Stimulated activated CD8-positive, alpha-beta memory T cell treated with anti-CD3 and anti-CD28 coated beads, Interleukin-12 subunit alpha, Interleukin-12 subunit beta, amount 100 ng/mL, for 4 hours (primary cell): Measurements from ENCODE around the gene CRHR2.

ENCODE experiments used
- DNase-seq: peaks from one replicate; pipeline ENCODE4 v3.0.0-alpha.2; 2020; ENCODE audit warnings: low read depth

Gene CRHR2

DNA sequence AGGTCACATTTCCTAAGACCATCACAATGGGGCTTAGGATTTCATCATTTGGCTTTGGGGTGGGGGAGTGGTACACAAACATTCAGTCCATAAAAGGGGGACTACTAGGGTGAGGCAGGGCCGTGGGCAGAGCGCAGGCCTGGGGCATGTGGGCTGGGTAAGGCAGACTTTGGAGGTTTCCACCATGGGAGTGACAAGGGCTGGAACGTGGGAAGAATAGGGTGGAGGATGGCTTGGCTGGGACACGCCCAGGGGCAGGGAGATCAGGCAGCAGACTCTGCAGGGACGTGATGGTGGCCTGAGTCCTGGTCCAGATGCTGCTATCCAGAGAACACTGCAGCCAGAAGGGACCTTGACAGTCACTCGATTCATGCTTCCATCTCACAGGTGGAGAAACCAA is 24.7 kb upstream of the CRHR2 start:
- DNase-seq = no peak

- no peak for DNase-seq
Observed at GRCh38 chr7:30706316-30706715, 24.1 kb upstream of the CRHR2 start.

DNA sequence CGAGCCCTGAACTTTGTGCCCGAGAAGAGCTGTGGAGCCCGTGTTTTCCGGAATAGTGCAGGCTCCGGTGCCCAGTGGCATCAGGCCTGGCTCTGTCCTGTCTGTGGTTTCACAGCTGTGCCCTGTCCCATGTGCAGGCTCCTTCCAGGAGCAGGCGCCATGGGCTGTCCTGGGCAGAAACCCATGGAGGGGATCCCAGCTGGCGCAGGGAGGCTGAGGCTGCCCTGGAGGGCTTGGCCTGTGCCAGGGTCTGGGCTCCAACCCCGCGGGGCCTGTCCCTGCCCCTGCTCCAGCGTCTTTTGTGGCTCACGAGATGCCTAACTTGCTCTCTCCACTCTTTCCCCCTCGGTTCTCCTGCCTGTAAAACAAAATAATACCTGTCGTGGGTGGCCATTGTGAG is 23.3 kb upstream of the CRHR2 start:
- no peak for DNase-seq

- no peak for DNase-seq
Observed at GRCh38 chr7:30705008-30705407, 22.8 kb upstream of the CRHR2 start.

DNA sequence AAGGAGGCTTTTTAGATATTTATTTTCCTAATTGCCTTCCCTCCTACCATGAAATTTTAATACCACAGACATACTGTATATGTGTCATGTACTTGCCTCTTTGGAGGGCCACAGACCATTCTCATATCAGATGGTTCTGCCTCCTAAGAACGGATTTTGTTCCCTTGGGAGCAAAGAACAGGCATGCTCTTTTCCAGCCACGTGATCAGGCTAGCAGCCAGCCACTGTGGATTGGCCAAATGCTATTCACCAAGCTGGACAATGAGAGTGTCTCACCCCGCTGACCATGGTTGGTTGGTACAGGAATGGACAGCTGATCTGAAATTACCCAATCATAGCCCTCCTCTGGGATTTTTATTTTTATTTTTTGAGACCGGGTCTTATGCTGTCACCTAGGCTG is 21.5 kb upstream of the CRHR2 start:
- no peak for DNase-seq

DNA sequence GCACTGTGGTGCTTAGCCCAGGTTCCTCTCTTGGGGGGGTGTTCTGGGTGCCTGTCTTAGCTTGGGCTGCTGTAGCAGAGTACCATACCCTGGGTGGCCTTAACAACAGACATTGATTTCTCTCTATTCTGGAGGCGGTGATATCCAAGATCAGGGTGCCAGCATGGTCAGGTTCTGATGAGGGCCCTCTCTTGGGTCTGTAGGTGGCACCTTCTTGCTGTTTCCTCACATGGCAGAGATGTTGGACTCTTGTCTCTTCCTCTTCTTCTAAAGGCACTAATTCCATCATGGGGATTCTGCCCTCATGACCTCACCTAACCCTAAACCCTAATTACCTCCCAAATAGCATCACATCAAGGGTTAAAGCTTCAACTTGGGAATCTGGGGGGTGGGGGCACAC is 19.9 kb upstream of the CRHR2 start:
- no peak for DNase-seq

GRCh38 chr7:30700941-30701340 is 18.7 kb upstream of the CRHR2 start:
- DNase-seq = no peak

DNA sequence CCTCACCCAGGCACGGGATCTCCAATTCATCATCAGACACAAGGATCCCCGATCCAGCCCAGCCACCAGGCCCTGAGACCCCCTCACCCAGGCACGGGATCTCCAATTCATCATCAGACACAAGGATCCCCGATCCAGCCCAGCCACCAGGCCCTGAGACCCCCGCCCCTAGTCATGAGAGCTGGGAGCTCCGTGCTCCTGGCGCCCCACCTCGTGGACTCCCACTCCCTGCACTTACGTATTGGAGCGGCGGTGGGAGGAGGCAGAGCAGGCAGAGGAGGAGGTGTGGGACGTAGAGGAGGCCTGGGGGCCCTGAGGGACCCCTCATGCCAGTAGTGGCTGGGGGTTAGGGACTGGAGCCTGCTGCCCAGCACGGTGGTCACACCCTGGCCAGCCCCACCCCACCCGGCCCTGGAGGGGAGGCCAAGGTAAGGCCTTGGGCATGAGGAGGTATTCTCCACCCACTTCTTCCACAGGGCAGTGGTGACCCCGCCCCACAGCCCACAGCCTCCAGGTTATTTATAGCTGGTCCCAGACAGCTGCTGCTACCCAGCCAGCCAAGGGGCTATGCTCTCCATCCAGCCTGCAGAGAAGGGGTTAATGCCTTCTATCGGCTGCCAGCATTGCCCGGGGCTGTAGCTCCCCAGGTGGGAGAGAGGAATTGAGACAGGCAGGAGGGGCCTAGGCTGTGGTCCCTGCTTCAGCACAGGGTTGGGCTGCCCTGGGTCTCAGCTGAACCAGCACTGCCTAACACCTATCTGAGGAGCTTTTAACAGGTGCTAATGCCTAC is 17.6 kb upstream of the CRHR2 start:
- DNase-seq = no peak

DNA sequence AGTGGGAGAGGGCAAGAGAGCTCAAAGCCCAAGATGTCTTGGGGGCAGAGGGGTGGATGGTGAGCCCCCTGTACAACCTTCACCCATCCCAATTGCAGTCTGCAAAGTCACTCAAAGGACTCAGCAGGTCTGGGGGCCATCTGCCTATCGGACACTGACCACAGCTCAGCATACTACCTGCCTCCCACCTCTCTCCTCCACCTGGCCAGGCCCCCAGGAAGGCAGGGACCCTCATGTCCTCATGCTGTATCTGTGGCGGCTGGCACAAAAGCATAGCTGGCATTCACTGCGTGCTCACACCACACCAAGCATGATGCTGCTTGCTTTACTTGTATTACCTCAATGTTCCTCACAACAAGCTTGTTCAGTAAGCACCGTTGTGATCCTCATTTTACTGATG is 16.2 kb upstream of the CRHR2 start:
- DNase-seq = no peak

GRCh38 chr7:30697719-30698460 is 15.6 kb upstream of the CRHR2 start:
- DNase-seq = no peak

DNA sequence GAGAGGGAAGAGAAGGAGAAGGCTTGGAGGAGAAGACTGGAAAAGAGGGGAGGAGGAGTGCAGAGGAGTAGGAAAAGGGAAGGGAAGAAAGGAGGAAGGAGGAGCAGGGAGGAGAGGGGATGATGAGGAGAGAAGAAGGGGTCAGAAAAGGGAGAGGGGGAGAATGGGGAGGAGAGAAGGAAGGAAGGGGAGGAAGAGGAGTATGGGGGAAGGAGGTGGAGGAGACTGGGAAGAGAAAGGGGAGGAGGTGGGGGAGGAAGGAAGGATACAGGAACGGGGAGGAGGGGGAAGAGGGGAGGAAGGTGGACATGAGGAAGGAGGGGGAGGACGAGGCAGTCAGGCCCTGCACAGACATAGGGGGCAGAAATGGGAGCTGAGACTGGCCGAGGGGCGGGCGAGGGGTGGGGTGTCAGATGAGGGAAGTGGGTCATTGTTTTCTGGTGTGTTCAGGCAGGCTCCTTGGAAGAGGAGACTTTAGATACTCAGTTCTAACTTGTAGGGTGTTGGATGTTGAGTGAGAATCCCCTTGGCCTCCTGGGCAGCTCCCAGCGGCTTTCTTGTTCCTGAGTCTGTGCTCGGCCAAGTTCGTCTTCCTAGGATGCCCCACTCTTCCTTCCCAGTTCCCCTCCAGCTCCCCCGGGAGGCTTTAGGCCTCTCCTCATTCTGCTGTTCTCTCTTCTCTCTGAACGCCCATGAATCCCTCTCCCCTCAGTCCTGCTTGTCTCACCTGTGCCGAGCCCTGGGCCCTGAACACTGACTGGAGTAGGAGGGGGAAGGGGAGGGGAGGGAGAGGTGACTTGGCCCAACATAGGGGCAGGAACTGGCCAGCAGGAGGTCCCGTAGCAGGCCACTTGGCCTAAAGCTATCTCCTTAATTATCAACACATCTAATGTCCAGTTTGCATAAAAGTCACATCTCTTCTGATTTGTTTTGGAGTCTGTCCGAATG is 12.8 kb upstream of the CRHR2 start:
- DNase-seq = no peak

DNA sequence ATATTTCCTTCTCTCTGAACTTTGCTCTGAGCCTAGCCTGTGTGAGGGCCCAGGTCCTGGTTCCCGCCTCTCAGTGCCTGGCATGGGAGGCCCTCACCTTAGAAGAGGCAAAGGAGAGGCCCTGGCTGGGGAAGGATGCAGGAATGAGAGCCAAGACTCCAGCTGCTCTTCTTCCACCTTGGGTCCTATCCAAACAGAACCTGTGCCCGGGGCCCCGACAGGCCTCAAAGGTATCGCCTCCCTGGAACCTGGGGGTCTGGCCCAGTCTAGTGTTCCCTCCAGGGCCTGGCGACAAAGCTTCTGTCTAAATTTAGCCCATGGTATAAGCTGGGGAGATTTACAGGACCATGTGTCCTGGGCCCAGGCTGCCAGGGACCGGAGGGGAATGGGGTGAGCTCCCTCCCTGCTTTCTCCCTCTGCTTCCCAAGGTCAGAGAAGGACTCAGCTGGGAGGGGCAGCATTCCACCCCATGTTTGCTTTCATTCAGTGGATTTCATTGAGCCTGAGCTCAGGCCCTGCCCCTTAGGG is 12.0 kb upstream of the CRHR2 start:
- DNase-seq = no peak

- DNase-seq = no peak
Observed at GRCh38 chr7:30692882-30693281, 10.6 kb upstream of the CRHR2 start.

GRCh38 chr7:30692438-30692837 is 10.2 kb upstream of the CRHR2 start:
- DNase-seq = no peak

DNA sequence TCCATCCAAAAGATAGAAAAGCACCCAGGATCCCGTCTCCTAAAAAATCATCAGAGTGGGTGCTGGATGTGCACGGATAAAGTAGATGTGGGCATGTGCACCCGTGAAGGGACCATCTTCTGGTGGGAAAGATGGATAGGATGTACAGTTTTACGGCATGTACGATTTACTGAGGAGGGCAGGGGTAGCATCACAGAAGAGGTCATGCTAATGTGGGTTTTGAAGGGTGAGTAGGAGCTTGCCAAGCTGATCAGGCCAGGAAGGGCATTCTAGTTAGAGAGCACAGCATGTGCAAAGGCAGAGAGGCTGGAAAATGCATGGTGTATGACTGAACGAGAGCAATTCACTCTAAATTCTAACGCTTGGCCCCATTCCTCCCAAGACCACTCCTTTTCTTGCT is 7.8 kb upstream of the CRHR2 start:
- no peak for DNase-seq

GRCh38 chr7:30688718-30689221 is 6.5 kb upstream of the CRHR2 start:
- DNase-seq = no peak

- no peak for DNase-seq
Observed at GRCh38 chr7:30687604-30688003, 5.3 kb upstream of the CRHR2 start.

- DNase-seq = no peak
Observed at GRCh38 chr7:30684351-30684750, 2.1 kb upstream of the CRHR2 start.

- DNase-seq = no peak
Observed at GRCh38 chr7:30683816-30684215, 1.6 kb upstream of the CRHR2 start.

DNA sequence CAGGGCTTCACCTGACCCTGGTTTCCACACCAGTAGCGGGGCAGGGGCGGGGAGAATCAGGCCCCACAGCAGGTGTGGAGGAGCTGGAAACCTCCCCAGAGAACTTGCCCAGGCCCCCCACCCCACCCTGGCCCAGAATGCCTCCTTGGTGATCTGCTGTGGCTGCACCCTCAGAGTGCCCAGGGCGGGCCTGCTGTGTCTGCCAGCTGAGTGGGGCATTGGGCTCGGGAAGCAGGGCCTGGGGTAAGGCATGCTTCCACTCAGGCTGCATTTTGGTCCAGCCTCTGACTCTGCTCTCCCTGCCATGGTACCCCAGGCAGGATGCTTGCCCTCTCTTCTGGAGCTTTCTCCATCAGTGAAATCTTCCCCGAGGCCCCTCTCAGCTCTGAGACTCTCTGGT is 1.1 kb upstream of the CRHR2 start:
- no peak for DNase-seq

GRCh38 chr7:30681815-30682211 is 443 bp downstream of the CRHR2 start:
- DNase-seq = no peak

DNA sequence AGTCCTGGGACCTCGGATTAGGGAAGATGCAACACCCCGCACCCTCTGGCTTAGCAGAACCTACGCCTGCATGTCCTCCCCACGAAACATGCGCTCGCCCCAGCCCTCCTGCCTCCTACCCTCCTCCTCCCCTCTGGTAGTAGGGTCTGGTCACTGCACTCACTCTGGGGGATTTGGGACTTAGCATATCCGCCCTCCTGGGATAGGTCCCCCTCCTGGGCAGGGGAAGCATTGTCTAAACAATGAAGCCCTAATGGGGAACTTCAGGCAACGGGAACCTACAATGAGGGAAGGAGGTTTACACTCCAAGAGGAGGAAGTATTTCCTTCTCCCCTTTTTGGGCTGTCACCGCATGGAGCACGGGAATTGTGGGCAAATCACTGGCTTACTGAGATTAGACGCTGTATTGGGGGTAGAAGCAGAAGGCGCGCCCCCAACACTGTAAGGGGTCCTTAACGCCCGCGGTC is 892 bp downstream of the CRHR2 start:
- no peak for DNase-seq
